HG03175 (cell line): Measurements from ENCODE around the gene FBXO17.

Experiments
- ATAC-seq: cut with Tn5 transposase; IDR thresholded peaks from one replicate; pipeline ENCODE4 v1.9.1; 2021; ENCODE audit warnings: mild to moderate bottlenecking, moderate library complexity; ENCODE audit not compliant: unreplicated experiment

Gene FBXO17

DNA sequence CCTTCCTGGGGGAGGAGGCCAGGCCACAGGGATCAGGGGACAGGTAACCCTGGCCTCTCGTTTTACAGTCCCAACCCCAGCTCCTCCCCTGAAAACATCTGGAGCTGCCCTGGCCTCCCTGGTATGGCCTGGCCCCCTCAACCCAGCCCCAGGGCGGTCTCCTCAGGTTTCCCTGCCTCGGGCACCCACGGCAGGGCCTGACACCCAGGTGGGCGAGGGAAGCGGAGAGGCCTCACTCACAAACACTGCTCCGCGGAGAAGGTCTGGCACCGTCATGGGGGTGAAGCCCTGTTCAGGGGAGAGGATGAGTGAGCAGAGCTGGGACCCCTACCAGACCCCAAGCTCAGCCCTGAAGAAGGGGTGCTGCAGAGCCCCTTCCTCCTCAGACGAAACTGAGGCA lies 57.0 kb downstream of the FBXO17 start:
- ATAC-seq: no peak

DNA sequence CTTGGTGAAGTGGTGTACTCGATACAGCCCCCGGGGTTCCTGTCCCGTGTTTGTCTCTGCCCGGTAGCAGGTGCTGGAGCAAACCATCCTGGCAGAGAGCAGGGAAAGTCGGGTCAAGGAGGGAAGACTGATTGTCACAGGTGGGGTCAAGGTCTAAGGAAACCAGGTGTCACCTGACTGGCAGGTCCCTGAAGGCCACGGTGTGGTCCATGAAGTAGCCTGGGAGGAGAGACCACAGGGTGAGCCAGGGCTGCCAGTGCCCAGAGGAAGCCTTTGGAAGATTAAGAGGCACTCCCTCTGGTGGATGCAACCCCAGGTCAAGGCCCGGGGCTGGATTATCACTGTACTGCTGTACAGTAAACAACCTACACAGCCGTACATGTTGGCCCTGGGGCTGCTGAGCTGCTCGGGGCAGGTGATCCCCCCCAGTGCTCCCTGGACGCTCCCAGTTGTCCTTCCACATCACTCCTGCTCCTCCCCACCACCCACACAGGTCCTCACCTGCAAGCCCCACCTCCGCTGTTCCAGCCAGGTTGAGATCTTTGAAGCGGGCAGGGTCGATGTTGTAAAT lies 57.5 kb downstream of the FBXO17 start:
- ATAC-seq: no peak

DNA sequence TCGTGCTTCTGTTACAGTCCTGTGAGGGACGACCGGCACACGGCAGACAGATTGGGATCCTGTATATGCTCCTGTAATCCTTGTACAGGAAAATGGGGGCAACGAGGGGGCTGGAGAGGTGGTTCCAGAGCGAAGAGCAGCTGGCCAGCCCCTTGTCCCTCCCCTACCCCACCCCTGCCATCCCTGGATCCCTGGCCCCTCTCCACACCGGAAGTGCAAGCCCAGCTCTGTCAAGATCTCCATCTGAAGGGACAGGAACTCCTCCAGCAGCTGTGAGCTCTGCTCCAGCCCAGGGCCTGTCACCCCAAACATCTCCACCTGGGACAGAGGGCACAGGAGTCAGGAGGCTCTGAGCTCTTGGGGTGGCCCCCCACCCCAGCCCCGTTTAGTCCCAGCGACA lies 58.0 kb downstream of the FBXO17 start:
- no peak for ATAC-seq

DNA sequence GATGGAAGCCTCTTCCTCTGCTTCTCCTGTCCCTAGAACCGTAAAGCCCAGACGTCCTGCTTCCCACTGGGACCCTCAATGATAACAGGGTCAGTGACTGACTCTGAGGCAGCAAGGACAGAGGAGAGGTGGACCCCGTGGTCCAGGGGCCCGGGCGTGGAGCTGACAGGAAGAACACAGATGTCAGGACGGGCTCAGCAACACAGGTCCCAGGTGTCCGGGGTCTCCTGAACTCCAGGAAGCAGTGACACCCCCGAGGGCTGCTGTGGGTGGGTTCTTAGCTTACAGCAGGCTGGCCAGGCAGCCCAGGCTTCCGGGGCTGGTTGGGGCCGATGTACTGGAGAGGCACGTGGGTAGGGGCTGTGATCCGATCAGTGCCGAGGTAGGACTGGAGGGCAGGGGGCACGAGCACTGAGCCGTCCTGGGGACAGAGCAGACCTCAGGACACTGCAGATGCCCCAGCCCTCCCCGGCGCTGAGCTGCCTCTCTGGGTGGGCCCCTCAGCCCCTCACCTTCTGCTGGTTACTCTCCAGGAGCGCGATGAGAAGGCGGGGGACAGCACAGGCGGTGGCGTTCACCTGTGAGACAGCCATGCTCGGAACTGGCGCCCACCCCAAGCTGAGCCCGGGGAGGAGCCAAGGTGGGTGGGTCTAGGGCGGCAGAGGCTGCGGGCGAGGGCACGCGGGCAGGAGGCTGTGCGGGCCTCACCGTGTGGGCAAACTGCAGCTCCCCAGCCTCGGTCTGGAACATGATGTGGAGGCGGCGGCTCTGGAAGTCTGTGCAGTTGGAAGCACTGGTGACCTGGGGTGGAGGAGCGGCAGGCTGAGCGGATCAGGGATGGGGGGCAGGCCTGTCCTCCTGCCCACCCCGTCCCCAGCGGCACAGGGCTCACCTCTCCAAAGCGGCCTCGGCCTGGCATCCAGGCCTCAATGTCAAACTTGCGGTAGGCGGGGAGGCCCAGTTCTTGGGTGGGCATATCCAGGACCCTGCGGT lies 59.9 kb downstream of the FBXO17 start:
- ATAC-seq: no peak

DNA sequence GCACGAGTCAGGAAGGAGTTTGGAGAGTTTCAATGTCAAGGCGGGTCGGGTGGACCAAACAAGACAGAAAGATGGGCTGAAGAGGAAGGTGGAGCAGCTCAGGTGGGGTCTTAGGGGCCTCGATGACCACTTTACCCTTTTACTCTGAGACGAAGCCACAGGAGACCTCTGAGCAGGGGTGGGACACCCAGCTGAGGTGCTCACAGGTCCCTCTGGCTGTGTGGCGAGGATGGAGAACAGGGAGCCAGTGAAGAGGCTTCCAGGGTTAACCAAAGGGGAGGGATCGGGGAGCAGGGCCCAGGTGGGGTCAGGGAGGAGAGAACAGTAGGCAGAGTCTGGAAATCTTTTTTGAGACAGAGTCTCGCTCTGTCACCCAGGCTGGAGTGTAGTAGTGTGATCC lies 61.6 kb downstream of the FBXO17 start:
- no peak for ATAC-seq

DNA sequence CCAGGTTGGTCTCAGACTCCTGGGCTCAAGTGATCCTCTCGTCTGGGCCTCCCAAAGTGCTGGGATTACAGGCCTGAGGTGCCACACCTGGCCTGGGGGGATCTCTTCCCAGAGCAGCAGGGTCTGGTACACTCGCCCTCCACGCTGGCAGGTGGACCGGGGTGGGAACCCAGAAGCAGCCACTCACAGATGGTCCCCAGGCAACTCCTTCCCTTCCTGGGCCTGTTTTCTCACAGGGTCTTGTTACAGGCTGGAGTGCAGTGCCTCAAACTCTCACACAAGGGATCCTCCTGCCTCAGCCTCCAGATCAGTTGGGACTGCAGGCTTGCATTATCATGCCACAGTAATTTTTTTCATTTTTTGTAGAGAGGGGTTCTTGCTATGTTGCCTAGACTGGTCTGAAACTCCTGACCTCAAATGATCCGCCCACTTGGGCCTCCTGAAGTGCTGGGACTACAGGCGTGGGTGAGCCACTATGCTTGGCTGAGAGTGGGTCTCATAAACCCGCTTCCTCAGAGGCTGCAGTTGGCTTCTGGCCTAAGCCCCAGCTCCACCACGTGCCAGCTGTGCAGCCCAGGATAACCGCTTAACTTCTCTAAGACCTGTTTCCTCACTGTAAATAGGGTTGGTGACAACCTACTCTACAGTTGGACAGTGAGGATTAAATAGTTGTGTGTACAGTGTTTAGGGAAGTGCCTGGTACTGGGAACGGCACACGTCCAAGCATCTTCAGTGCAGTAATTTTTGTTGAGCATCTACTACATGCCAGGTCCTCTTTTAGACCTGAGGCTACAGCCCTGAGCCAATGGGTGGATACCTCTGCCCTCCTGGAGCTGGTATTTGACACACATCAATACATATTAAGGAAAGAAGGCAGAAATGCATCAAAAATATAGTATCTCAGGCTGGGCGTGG lies 62.7 kb downstream of the FBXO17 start:
- ATAC-seq: no peak

DNA sequence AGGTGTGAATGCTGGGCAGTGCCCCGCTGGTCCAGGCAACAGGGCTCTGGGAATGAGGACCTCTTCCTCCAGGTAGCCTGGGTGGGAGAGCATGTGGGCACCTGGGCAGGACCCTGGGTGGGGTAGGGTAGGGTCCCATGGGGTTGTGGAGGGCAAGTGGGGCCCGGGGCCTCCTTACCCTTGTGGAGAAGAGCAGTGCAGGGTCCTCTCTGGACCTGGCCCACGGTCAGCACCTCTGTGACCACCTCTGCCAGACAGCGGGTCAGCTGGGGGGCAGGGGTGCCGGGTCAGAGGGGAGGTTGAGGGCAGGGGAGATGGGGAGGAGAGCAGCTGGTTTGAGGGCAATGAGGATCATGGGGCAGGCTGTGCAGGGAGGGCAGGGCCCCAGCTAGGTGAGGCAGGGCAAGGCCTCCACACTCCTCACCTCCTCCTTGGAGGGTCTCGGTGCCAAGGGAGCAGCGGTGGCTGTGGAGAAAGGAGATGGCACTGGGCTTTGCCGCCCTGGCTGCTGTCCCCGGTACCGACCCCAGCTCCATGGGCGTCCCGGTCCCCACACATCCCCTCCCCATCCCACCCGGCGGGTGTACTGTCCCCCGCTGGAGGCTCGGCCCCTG lies 64.0 kb downstream of the FBXO17 start:
- ATAC-seq: no peak

DNA sequence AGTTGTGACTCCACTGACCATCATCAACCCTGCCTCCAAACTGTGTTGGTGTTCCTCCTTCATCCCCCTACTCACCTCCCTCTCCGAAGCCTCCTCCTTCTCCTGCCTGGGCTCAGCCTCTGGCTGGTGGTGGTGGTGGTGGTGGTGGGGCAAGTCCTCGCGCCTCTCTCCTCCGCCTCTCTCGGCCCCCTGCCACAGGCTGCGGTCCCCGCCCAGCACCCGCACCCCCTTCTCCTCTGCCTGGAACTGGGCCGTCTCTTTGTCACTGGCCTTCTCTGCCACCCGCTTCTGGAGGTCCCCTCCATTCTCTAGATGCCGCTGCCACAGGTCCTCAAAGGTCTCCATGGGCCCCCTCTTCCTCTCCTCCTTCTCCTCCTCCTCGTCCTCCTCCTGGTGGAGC lies 65.1 kb downstream of the FBXO17 start:
- no peak for ATAC-seq

DNA sequence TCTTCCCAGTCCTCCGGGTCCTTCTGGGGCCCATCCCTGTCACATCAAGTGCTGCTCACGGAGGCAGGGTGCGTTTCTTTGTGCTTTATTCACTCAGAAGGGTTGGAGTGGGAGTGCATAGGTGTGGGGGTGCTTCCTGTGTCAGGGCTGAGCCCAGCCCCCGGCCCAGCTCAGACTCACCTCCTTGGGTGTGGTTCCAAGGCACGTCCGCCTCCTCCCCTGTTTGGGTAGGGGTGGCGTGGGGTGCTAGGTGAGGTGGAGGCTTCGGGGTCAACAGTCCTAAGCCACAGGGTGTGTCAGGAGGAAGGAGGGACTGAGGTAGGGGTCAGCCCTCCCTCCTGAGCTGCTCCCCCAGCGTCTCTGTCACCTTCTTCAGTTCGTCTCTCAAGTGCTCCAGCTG lies 66.6 kb downstream of the FBXO17 start:
- ATAC-seq: no peak

DNA sequence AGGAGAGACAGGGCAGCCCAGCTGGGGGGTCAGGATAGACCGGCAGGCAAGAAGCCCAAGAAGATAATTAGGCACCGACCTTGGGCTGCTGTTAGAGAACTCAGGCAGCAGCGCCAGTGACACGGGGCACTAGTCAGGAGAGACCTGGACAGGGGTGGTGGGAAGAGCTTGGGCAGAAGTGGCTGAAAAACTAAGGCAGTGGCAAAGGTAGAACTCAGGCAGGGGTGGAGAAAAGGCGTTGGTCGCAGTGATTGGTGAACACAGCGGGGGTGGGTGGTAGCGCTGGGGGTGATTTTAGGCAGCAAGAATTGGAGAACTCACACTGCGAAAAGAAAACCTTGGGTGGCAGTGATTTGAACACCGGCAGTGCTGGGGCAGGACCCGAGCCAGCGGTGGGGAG lies 67.9 kb downstream of the FBXO17 start:
- no peak for ATAC-seq

DNA sequence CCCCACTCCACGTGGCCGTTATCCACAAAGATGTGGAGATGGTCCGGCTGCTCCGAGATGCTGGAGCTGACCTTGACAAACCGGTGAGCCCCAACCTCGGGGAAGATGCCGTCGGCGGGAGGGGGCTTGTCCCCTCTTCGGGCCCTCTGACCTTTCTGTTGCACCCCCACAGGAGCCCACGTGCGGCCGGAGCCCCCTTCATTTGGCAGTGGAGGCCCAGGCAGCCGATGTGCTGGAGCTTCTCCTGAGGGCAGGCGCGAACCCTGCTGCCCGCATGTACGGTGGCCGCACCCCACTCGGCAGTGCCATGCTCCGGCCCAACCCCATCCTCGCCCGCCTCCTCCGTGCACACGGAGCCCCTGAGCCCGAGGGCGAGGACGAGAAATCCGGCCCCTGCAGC lies 68.3 kb downstream of the FBXO17 start:
- no peak for ATAC-seq

DNA sequence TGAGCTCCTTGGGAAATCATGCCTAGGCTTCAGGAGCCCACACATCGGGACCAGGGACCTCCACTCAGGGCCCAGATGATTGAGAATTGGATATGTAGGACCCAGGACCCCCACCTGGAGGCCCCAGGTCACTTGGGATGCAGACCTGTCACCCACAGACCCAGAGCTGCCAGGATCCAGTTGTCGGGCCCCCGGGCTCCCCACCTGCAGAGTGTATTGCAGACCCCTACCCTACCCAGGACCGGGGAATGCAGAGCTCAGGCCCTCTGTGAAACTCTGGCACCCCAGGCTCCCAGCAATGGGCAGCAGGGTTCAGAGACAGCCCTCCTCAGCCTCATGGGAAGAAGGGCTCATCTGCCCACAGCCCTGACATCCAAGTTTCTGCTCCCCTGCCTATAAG lies 69.9 kb downstream of the FBXO17 start:
- no peak for ATAC-seq

DNA sequence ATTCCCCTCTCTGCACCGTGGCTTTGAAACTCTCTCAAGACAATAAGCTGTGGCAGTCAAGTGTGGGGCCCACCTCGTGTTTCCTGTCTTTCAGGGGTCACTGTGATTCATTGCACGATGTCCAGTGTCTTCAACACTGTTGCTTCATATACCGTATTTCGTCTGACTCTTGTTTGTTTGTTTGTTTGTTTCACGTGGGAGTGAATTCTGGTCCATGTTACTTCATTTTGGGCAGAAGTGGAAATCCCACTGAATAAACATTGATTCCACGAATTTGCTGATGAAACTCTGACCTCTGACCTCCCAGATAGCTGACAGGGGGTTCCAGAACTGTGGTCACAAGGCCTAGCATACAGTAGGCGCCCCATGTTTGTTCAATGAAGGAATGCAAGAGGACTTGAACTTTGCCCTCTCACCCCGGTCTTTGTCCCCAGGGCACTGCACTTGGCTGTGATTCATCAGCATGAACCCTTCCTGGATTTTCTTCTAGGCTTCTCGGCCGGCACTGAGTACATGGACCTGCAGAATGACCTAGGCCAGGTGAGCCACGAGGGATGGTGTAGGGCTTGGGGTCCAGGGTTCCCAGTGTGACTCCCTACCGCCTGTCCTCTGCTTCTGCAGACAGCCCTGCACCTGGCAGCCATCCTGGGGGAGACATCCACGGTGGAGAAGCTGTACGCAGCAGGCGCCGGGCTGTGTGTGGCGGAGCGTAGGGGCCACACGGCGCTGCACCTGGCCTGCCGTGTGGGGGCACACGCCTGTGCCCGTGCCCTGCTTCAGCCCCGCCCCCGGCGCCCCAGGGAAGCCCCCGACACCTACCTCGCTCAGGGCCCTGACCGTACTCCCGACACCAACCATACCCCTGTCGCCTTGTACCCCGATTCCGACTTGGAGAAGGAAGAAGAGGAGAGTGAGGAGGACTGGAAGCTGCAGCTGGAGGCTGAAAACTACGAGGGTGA lies 70.7 kb downstream of the FBXO17 start:
- ATAC-seq: no peak

DNA sequence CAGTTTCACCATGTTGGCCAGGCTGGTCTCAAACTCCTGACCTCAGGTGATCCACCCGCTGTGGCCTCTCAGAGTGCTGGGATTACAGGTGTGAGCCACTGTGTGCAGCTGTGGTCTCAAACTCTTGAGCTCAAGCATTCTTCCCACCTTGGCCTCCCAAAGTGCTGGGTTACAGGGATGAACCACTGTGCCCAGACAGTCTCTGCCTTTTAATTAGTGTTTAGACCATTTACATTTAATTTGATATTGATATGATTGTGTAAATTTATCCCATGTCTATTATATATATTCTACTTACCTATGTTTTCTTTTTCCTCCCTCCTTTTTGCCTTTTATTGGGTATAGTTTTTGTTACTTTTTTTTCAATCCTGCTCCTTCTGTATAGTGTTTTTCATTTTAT lies 73.9 kb downstream of the FBXO17 start:
- no peak for ATAC-seq

DNA sequence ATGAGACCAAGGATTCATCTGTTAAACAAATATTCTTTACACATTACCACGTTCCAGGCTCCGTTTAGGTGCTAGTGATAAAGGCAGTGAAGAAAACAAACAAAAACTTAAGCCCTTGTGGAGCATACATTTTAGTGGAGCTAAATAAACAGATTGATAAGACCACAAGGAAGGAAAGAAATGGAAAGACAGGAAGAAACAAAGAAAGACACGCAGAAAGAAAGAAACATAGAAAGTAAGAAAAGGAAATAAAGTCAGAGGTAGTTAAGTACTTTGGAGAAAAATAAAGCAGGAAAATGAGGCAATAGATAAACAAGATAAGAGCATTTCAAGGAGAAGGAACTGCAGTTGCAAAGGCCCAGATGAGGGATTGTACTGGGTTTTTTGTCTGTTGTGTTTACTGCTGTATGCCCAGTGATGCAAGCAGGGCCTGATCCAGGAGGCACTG lies 74.8 kb downstream of the FBXO17 start:
- ATAC-seq: no peak

DNA sequence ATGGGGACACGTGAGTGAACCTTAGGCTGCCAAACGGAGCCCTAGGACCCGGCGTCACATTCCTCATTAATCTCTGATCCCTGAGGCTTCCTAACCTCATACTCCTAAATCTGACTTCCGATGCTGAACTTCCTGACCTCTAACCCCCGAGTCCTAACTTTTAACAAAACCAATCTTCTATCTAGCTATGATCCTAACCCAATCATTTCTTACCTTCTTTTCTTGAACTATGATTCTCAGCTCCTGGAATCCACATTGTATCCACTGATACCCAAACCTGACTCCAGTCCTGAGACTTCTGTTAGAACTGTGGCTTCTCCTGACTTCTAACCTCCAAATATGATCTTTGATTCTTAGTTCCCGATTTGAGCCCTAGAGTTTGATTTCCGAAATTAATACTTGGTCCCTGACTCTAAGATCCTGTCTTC lies 75.3 kb downstream of the FBXO17 start:
- ATAC-seq: no peak

DNA sequence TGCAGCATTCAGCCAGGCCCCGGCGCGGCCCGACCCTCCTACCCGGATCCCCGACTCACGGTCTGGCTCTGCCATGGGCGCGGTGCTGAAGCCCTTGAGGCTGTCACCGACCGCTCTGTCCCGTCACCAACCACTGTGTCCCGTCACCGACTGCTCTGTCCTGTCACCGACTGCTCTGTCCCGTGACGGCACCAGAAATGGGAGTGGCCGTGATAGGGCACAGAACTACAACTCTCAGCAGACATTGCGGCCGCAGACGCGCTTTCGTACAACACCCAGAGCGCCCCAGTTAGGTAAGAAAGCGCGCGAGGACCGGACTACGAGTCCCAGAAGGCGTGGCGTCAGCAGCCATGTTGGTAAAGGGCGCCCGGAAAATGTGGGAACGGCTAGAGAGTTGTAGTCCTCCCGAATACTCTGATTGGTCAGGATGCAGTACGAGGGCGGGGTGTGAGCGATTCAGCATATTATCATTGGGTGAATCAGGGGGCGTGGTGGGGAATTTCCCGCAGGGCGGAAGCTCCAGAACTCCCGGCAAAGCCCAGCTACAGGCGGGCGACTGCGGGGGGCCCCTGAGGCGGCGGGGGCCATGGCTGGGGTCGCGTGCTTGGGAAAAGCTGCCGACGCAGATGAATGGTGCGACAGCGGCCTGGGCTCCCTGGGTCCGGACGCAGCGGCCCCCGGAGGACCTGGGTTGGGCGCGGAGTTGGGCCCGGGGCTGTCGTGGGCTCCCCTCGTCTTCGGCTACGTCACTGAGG lies 75.9 kb downstream of the FBXO17 start, which contains the start of the genes NFKBIB and SIRT2:
Gene NFKBIB (plus strand): TSS at position 523 of the 755 bp plus-strand sequence. CDS start 64 bp downstream, at position 587.
Gene SIRT2 (minus strand): TSS at position 172 of the 755 bp plus-strand sequence. CDS start 97 bp downstream, at position 75.
- ATAC-seq: peak; percentile 91

DNA sequence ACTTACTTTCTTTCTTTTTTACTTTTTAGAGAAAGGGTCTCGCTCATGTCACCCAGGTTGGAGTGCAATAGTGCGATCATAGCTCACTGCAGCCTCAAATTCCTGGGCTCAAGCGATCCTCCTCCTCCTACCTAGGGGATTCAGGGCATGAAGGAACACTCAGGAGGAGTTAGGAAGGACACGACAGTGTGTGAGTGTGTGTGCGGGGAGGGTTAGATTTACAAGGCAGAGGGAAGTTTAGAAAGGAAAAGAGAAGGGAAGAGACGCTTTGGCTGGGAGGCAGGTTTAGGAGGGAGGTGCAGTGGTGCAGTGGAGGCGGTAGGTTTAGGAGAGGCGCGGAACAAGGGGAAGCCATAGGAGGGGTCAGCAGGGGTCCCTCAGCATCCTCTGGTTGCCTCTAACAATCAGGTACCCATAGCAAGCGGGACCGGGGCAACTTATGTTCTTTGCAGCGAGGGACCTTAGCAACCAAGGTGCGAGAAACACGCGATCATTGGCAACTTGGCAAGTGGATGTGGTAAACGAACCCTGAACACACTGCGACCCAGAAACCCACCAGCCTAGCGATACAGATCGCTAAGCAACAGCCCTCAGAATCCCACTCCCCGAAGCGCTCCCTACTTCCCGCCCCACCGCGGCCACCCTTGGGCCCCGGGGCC lies 76.6 kb downstream of the FBXO17 start:
- no peak for ATAC-seq
